H9 (cell line): ENCODE data around the gene DUSP2. TPM values are rescaled to one million over a fixed set of nuclear protein-coding genes. Genes with fewer than 3 reads are reported as not detected.

Source experiments
- DNase-seq: peaks from one replicate; pipeline ENCODE4 v3.0.0-alpha.2; 2017
- H2AFZ ChIP-seq: one replicate; pipeline ENCODE4 v1.6.1; 2013; ENCODE audit warnings: mild to moderate bottlenecking, low read length, control low read depth, moderate library complexity
- H2AK5ac ChIP-seq: 2 replicates; pipeline ENCODE4 v1.6.1; 2013; ENCODE audit warnings: low read length, control low read depth, mixed read lengths; ENCODE audit not compliant: insufficient read length
- H2BK120ac ChIP-seq: one replicate; pipeline ENCODE4 v1.6.1; 2013; ENCODE audit warnings: low read depth, mild to moderate bottlenecking, low read length, control low read depth, inconsistent platforms; ENCODE audit not compliant: poor library complexity, severe bottlenecking
- H2BK12ac ChIP-seq: 2 replicates; pipeline ENCODE4 v1.6.1; 2013; ENCODE audit warnings: low read length, control low read depth, mixed read lengths, low read depth; ENCODE audit not compliant: insufficient read length
- H2BK15ac ChIP-seq: 2 replicates; pipeline ENCODE4 v1.6.1; 2013; ENCODE audit warnings: low read depth, low read length, control low read depth
- H2BK20ac ChIP-seq: one replicate; pipeline ENCODE4 v1.6.1; 2013; ENCODE audit warnings: low read depth, mild to moderate bottlenecking, low read length, control low read depth, inconsistent platforms; ENCODE audit not compliant: poor library complexity, severe bottlenecking
- H2BK5ac ChIP-seq: 2 replicates; pipeline ENCODE4 v1.6.1; 2013; ENCODE audit warnings: low read length, control low read depth, mixed read lengths; ENCODE audit not compliant: insufficient read length
- H3K14ac ChIP-seq: 2 replicates; pipeline ENCODE4 v1.6.1; 2013; ENCODE audit warnings: low read length, control low read depth; ENCODE audit not compliant: insufficient read depth
- H3K18ac ChIP-seq: 2 replicates; pipeline ENCODE4 v1.6.1; 2013; ENCODE audit warnings: low read depth, mild to moderate bottlenecking, mixed read lengths, low read length, control low read depth; ENCODE audit not compliant: insufficient read length
- H3K23ac ChIP-seq: 2 replicates; pipeline ENCODE4 v1.6.1; 2013; ENCODE audit warnings: low read length, control low read depth, mixed read lengths, low read depth; ENCODE audit not compliant: insufficient read length
- H3K23me2 ChIP-seq: 2 replicates; pipeline ENCODE4 v1.6.1; 2013; ENCODE audit warnings: low read depth, mild to moderate bottlenecking, mixed read lengths, low read length, control low read depth; ENCODE audit not compliant: insufficient read length, poor library complexity, severe bottlenecking
- H3K27ac ChIP-seq: 2 replicates; pipeline ENCODE4 v1.5.1; 2013; ENCODE audit warnings: low read length, control low read depth, mixed read lengths, low read depth; ENCODE audit not compliant: insufficient read length
- H3K27me3 ChIP-seq: 2 replicates; pipeline ENCODE4 v1.6.1; 2013; ENCODE audit warnings: low read length, control low read depth, inconsistent platforms; ENCODE audit not compliant: insufficient read depth
- H3K4ac ChIP-seq: 2 replicates; pipeline ENCODE4 v1.6.1; 2013; ENCODE audit warnings: low read depth, mild to moderate bottlenecking, control low read depth, inconsistent platforms, low read length, moderate library complexity
- H3K4me1 ChIP-seq: 2 replicates; pipeline ENCODE4 v1.6.1; 2013; ENCODE audit warnings: low read length, control low read depth, inconsistent platforms; ENCODE audit not compliant: insufficient read depth
- H3K4me2 ChIP-seq: 2 replicates; pipeline ENCODE4 v1.6.1; 2013; ENCODE audit warnings: low read length, control low read depth, mixed read lengths; ENCODE audit not compliant: insufficient read length, insufficient read depth
- H3K56ac ChIP-seq: 2 replicates; pipeline ENCODE4 v1.6.1; 2013; ENCODE audit warnings: low read depth, mild to moderate bottlenecking, mixed read lengths, low read length, control low read depth; ENCODE audit not compliant: insufficient read length
- H3K79me1 ChIP-seq: 2 replicates; pipeline ENCODE4 v1.6.1; 2013; ENCODE audit warnings: low read depth, mild to moderate bottlenecking, moderate library complexity, low read length, control low read depth, inconsistent platforms; ENCODE audit not compliant: insufficient read depth, poor library complexity, severe bottlenecking
- H3K79me2 ChIP-seq: 2 replicates; pipeline ENCODE4 v1.6.1; 2013; ENCODE audit warnings: low read length, control low read depth, inconsistent platforms; ENCODE audit not compliant: insufficient read depth
- H3K9ac ChIP-seq: 2 replicates; pipeline ENCODE4 v1.6.1; 2013; ENCODE audit warnings: low read length, control low read depth, mixed read lengths; ENCODE audit not compliant: insufficient read length; ENCODE audit errors: extremely low read depth
- H3K9me3 ChIP-seq: one replicate; pipeline ENCODE4 v1.6.1; 2013; ENCODE audit warnings: low read depth, low read length, inconsistent platforms; ENCODE audit not compliant: control insufficient read depth
- H3T11ph ChIP-seq: one replicate; pipeline ENCODE4 v1.6.1; 2013; ENCODE audit warnings: mild to moderate bottlenecking, low read length, control low read depth, inconsistent platforms
- H4K20me1 ChIP-seq: one replicate; pipeline ENCODE4 v1.6.1; 2013; ENCODE audit not compliant: control insufficient read depth, insufficient read length, insufficient read depth
- H4K5ac ChIP-seq: 2 replicates; pipeline ENCODE4 v1.6.1; 2013; ENCODE audit warnings: low read depth, mild to moderate bottlenecking, mixed read lengths, low read length, control low read depth; ENCODE audit not compliant: insufficient read length
- H4K8ac ChIP-seq: replicated peaks from 2 replicates; pipeline ENCODE4 v1.6.1; 2013; ENCODE audit warnings: low read length, control low read depth, mixed read lengths, low read depth; ENCODE audit not compliant: insufficient read length
- H4K91ac ChIP-seq: 2 replicates; pipeline ENCODE4 v1.6.1; 2013; ENCODE audit warnings: low read depth, mild to moderate bottlenecking, moderate library complexity, mixed read lengths, low read length, control low read depth; ENCODE audit not compliant: insufficient read length
- H3K27ac Mint-ChIP-seq, 3 experiments: 2 replicates in 2 of 3; 3 replicates in 1 of 3; pipeline ENCODE4 v1.8.0; 2020 to 2021; ENCODE audit warnings: mixed read lengths in 3 of 3, mild to moderate bottlenecking in 1 of 3, moderate library complexity in 1 of 3
- H3K27me3 Mint-ChIP-seq: 2 replicates; pipeline ENCODE4 v1.8.0; 2021; ENCODE audit warnings: low read depth, mild to moderate bottlenecking, moderate library complexity, mixed read lengths
- H3K36me3 Mint-ChIP-seq, 3 experiments: 2 replicates in 2 of 3; 3 replicates in 1 of 3; pipeline ENCODE4 v1.8.0; 2020 to 2021; ENCODE audit warnings: low read depth in 3 of 3, mixed read lengths in 3 of 3; ENCODE audit not compliant: insufficient read depth in 1 of 3
- H3K4me1 Mint-ChIP-seq, 2 experiments: 2 replicates each; pipeline ENCODE4 v1.8.0; 2020; ENCODE audit warnings: mixed read lengths in 2 of 2
- H3K4me3 Mint-ChIP-seq, 2 experiments: 2 replicates in 1 of 2; 3 replicates in 1 of 2; pipeline ENCODE4 v1.8.0; 2020 to 2021; ENCODE audit warnings: mild to moderate bottlenecking in 2 of 2, mixed read lengths in 2 of 2, moderate library complexity in 1 of 2
- H3K9me3 Mint-ChIP-seq, 2 experiments: 2 replicates in 1 of 2; 3 replicates in 1 of 2; pipeline ENCODE4 v1.8.0; 2020; ENCODE audit warnings: mild to moderate bottlenecking in 2 of 2, mixed read lengths in 2 of 2, moderate library complexity in 1 of 2
- WGBS: extraction: QIAGEN DNeasy Blood & Tissue Kit; methylation state at CpG from one replicate; pipeline ENCODE4 v1.1.7; 2013; ENCODE audit warnings: missing lambda C conversion rate, low lambda C conversion rate, mixed read lengths; ENCODE audit not compliant: insufficient read length; ENCODE audit errors: extremely low coverage; 5-methylcytosine and 5-hydroxymethylcytosine counted together
- total RNA-seq: library from RNA; stranded (reverse); gene quantifications from 2 replicates; pipeline ENCODE4 v1.2.1, GENCODE V29; 2021
- TF ChIP-seq, protein P1 (sequence below): fragments of 200-600 bp; sonication (generic); conservative IDR thresholded peaks from 3 replicates; pipeline ENCODE4 v1.8.0; 2021; ENCODE audit warnings: antibody characterized with exemption, mild to moderate bottlenecking

DUSP2 gene
- total RNA-seq, 1 experiment from 2014 or later: 14.9 TPM

DNA sequence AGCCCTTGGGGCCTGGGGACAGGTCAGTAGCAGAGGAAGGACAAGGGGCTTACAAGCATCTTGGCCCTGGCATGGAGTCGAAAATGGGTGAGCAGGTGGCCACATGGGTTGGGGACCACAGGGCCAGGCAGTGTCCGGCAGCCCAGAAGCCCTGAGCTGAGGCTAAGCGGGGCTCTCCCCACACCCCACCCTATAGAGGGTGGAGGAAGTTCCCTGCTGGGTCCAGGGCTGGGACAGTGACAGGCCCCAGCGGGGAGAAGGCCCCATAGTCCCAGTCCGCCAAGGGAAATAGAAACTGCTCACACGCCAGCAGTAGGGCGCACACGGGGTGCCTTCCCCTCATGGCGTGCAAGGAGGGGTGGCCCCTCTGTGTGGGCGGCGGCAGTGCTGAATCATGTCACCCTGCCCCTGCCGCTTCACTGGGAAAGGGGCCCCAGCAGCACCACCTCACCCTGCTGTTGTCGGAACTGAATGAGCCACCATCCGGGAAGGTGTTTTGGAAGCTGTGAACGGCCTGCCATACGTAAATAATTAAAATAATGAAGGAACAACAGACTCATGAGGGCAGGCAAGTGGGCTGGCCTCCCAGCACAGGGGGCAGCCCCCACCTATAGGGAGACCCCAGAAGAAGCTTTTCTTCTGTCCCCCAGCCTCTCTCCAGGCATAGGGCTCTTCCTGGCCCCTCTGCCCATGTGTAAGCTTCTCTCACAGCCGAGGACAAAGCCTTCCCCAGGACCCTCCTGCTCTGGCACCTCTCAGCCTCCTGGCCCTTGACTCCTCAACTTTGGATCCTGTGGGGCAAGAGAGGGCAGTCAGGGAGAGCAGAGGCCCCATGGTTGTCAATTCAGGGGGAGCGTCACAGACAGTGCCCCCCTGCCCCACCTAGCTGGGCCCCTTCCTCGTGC, 12.7 kb upstream of the DUSP2 start:
- no peak overlapping the region for H2BK12ac ChIP-seq
- peaks cover 9% of the 10 kb centered on the region for H3K27me3 Mint-ChIP-seq
- H3K23me2 ChIP-seq: no peaks in the 10 kb centered on the region
- H3K79me2 ChIP-seq: no peaks in the 10 kb centered on the region
- no peak overlapping the region for H2BK15ac ChIP-seq
- WGBS: no CpG with 5 or more reads among the region's 19 CpGs
- H3K23ac ChIP-seq: no peak overlapping the region
- H2BK5ac ChIP-seq: no peak overlapping the region
- DNase-seq: no peak
- no peak overlapping the region for H3T11ph ChIP-seq
- H2AK5ac ChIP-seq: no peak overlapping the region
- H2AFZ ChIP-seq: no peak overlapping the region
- no peak overlapping the region for H3K56ac ChIP-seq
- H2BK20ac ChIP-seq: no peak overlapping the region
- peaks cover 0 to 2% (median 0%) of the 10 kb centered on the region in 3 experiments; a peak in 2 of 7 replicates for H3K36me3 Mint-ChIP-seq
- H3K4me1 Mint-ChIP-seq: peaks cover 16 to 20% of the 10 kb centered on the region in 2 experiments
- H4K20me1 ChIP-seq: no peaks in the 10 kb centered on the region
- H3K9me3 Mint-ChIP-seq: no peaks in the 10 kb centered on the region
- H3K79me1 ChIP-seq: no peaks in the 10 kb centered on the region
- H3K9ac ChIP-seq: no peak overlapping the region
- H3K27me3 ChIP-seq: no peaks in the 10 kb centered on the region
- no peak overlapping the region for H4K5ac ChIP-seq
- H4K8ac ChIP-seq: no peak overlapping the region
- no peak overlapping the region for H4K91ac ChIP-seq
- H3K9me3 ChIP-seq: no peaks in the 10 kb centered on the region
- no peak overlapping the region; a peak in 1 of 5 replicates for H3K4me3 Mint-ChIP-seq
- H3K27ac Mint-ChIP-seq: no peak overlapping the region
- H3K27ac ChIP-seq: no peak overlapping the region
- TF ChIP-seq, protein P1, sequence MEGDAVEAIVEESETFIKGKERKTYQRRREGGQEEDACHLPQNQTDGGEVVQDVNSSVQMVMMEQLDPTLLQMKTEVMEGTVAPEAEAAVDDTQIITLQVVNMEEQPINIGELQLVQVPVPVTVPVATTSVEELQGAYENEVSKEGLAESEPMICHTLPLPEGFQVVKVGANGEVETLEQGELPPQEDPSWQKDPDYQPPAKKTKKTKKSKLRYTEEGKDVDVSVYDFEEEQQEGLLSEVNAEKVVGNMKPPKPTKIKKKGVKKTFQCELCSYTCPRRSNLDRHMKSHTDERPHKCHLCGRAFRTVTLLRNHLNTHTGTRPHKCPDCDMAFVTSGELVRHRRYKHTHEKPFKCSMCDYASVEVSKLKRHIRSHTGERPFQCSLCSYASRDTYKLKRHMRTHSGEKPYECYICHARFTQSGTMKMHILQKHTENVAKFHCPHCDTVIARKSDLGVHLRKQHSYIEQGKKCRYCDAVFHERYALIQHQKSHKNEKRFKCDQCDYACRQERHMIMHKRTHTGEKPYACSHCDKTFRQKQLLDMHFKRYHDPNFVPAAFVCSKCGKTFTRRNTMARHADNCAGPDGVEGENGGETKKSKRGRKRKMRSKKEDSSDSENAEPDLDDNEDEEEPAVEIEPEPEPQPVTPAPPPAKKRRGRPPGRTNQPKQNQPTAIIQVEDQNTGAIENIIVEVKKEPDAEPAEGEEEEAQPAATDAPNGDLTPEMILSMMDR: no peak
- no peak overlapping the region for H2BK120ac ChIP-seq
- H3K4me1 ChIP-seq: no peaks in the 10 kb centered on the region
- H3K4ac ChIP-seq: no peak overlapping the region
- peak overlapping the region; percentile 34; the same call in 1 of the 2 replicates for H3K14ac ChIP-seq
- H3K18ac ChIP-seq: no peak overlapping the region
- no peak overlapping the region for H3K4me2 ChIP-seq
